ENCODE data around the gene MAGIX.
"Not testable (repeated sequence)": the region's sequence is repeated elsewhere in the genome, so short reads cannot be mapped to it uniquely, and the experiment has no call there.

DNA sequence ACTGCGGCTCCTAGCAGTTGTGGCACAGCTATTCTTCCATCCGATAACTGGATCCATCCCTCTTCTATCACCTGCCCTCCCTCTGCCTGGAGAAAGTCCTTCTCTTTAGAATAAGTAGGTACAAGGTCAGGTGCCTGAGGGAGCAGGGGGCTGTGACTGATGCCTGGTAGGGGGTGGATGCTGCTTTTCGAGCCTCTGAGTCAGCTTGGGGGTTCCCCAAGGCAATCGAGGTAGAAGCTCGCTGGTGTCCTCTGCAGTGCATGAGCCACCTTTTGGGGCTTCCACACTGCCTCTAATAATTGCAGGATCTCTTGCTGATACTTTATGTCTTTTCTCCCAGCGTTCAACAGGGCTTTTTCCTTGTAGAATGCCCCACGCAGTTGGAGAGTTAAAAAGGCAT, 19.4 kb upstream of the MAGIX start:
- TF ChIP-seq POLR2AphosphoS5, POLR2A (IDR thresholded peaks at IDR 0.05; ENCODE audit: low read depth, low read length): not testable (repeated sequence)
